Dermis blood vessel endothelial cell (primary cell): ENCODE data around the gene SLC25A44. TPM values are rescaled to one million over a fixed set of nuclear protein-coding genes. Genes with fewer than 3 reads are reported as not detected.

ENCODE experiments used
- DNase-seq: peaks from one replicate; pipeline ENCODE4 v3.0.0; 2010
- total RNA-seq: library from RNA; depleted of rRNA; stranded (reverse); fragments of >200 nt; gene quantifications from 2 replicates; pipeline ENCODE4 v1.2.3, GENCODE V29; 2014

Gene SLC25A44
- total RNA-seq, 1 donor from 2014 or later: 9.0 TPM

GRCh38 chr1:156212130-156212529 is 18.2 kb downstream of the SLC25A44 start:
- DNase-seq: no peak

- peak; percentile 98 for DNase-seq
Measured at GRCh38 chr1:156212833-156213643, 19.1 kb downstream of the SLC25A44 start, which contains the start of gene PMF1. PMF1 (plus strand) TSS chr1:156213007; CDS start chr1:156213016, 9 bp downstream.

GRCh38 chr1:156213644-156213966 is 19.7 kb downstream of the SLC25A44 start:
- DNase-seq: no peak

GRCh38 chr1:156214024-156214748 is 20.3 kb downstream of the SLC25A44 start:
- no peak for DNase-seq

GRCh38 chr1:156216361-156217086 is 22.6 kb downstream of the SLC25A44 start:
- peak; percentile 17 for DNase-seq

GRCh38 chr1:156217871-156218270 is 24.0 kb downstream of the SLC25A44 start:
- DNase-seq: peak; percentile 68

- no peak for DNase-seq
Measured at GRCh38 chr1:156220226-156220625, 26.3 kb downstream of the SLC25A44 start.

GRCh38 chr1:156221986-156222692 is 28.2 kb downstream of the SLC25A44 start:
- DNase-seq: no peak

- DNase-seq: no peak
Measured at GRCh38 chr1:156225677-156226014, 31.7 kb downstream of the SLC25A44 start.

- no peak for DNase-seq
Measured at GRCh38 chr1:156226116-156226538, 32.2 kb downstream of the SLC25A44 start.

- DNase-seq: no peak
Measured at GRCh38 chr1:156226782-156227181, 32.9 kb downstream of the SLC25A44 start.

GRCh38 chr1:156228501-156228900 is 34.6 kb downstream of the SLC25A44 start:
- no peak for DNase-seq

- DNase-seq: no peak
Measured at GRCh38 chr1:156229809-156230472, 36.0 kb downstream of the SLC25A44 start.

GRCh38 chr1:156230473-156230837 is 36.6 kb downstream of the SLC25A44 start:
- no peak for DNase-seq

- no peak for DNase-seq
Measured at GRCh38 chr1:156232201-156232894, 38.4 kb downstream of the SLC25A44 start.

- DNase-seq: peak; percentile 75
Measured at GRCh38 chr1:156233426-156234127, 39.7 kb downstream of the SLC25A44 start.

- DNase-seq: no peak
Measured at GRCh38 chr1:156236164-156236563, 42.3 kb downstream of the SLC25A44 start.

- DNase-seq: no peak
Measured at GRCh38 chr1:156238248-156238647, 44.3 kb downstream of the SLC25A44 start.

- DNase-seq: peak; percentile 31
Measured at GRCh38 chr1:156241311-156241811, 47.5 kb downstream of the SLC25A44 start.

GRCh38 chr1:156241926-156242325 is 48.0 kb downstream of the SLC25A44 start, which contains the start of gene BGLAP:
BGLAP (plus strand) TSS chr1:156242184; CDS start chr1:156242232, 48 bp downstream.
- no peak for DNase-seq

- no peak for DNase-seq
Measured at GRCh38 chr1:156242738-156243137, 48.8 kb downstream of the SLC25A44 start.
